ENCODE results near the gene ASAP2.
A peak's percentile ranks its signal among the peaks of the same experiment; 100 is the strongest.

The ASAP2 gene

DNA sequence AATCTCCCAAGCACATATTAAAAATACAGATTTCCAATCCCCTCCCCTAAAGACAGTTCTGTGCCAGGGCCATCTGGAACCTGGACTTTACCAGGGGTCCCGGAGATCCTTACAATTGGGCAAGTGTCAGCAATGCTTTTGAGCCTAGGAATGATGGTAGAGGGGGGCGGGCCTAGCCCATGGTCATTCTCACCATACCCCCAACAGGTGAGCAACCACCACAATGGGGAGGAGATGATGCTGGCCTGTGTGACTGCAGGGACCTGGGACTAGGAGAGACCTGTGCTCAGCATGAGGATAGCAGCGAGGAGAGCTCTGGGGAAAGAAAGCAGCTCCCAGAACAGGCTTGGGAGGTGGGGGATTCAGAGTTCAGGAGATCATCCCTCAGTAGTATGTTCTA, 13.9 kb upstream of the ASAP2 start:
- Histone ChIP-seq H3K36me3 (no peaks in the 10 kb centered on the region), H3K9me3 (replicated peaks in 1 of 11) (peaks cover 0 to 18% (median 6%) of the 10 kb centered on the region in 11 experiments; a peak in 9 of 22 replicates), H3K4me3 (peak overlapping the region in 4 of 10 experiments; percentile 28 to 60 (median 46); a peak in 6 of 20 replicates), H3K4me1 (peaks cover 25 to 46% (median 30%) of the 10 kb centered on the region in 10 experiments), H3K4me2 (peak overlapping the region; percentile 72 to 91 (median 83)), H4K20me1 (no peaks in the 10 kb centered on the region), H3K27me3 (no peaks in the 10 kb centered on the region), H3K9ac (peak overlapping the region in 5 of 11 experiments; percentile 48 to 79 (median 74); a peak in 6 of 22 replicates), H3K27ac (peak overlapping the region; percentile 56 to 89 (median 75); a peak in 21 of 22 replicates)
- TF ChIP-seq Cebpa-rat (IDR thresholded peaks at IDR 0.05): no peak

DNA sequence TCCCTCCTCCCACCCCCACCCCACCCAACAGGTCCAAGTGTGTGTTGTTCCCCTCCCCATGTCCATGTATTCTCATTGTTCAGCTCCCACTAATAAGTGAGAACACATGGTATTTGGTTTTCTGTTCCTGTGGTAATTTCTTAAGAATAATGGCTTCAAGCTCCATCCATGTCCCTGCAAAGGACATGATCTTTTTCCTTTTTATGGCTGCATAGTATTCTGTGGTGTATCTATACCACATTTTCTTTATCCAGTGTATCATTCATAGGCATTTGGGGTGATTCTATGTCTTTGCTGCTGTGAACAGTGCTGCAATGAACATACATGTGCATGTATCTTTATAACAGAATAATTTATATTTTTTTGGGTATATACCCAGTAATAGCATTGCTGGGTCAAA, 12.3 kb upstream of the ASAP2 start:
- H3K4me1 ChIP-seq: peaks cover 25 to 44% (median 30%) of the 10 kb centered on the region in 10 experiments
- TF ChIP-seq Cebpa-rat (IDR thresholded peaks at IDR 0.05): no peak
- H3K4me2 ChIP-seq: no peak overlapping the region
- no peak overlapping the region for H3K4me3 ChIP-seq
- H3K36me3 ChIP-seq: no peaks in the 10 kb centered on the region
- no peaks in the 10 kb centered on the region for H4K20me1 ChIP-seq
- H3K27ac ChIP-seq: no peak overlapping the region
- H3K9ac ChIP-seq: no peak overlapping the region
- peaks cover 0 to 18% (median 6%) of the 10 kb centered on the region in 11 experiments; a peak in 9 of 22 replicates for H3K9me3 ChIP-seq (replicated peaks in 1 of 11)
- no peaks in the 10 kb centered on the region for H3K27me3 ChIP-seq

GRCh38 chr2:9196637-9197036, 10.0 kb upstream of the ASAP2 start:
- Histone ChIP-seq H3K27ac (no peak overlapping the region), H3K9me3 (replicated peaks in 1 of 11) (peaks cover 0 to 11% (median 0%) of the 10 kb centered on the region in 11 experiments; a peak in 4 of 22 replicates), H3K4me3 (no peak overlapping the region), H4K20me1 (no peaks in the 10 kb centered on the region), H3K4me1 (peaks cover 12 to 22% (median 16%) of the 10 kb centered on the region in 10 experiments), H3K27me3 (no peaks in the 10 kb centered on the region), H3K4me2 (no peak overlapping the region), H3K9ac (no peak overlapping the region), H3K36me3 (no peaks in the 10 kb centered on the region)
- TF ChIP-seq Cebpa-rat (IDR thresholded peaks at IDR 0.05): no peak

DNA sequence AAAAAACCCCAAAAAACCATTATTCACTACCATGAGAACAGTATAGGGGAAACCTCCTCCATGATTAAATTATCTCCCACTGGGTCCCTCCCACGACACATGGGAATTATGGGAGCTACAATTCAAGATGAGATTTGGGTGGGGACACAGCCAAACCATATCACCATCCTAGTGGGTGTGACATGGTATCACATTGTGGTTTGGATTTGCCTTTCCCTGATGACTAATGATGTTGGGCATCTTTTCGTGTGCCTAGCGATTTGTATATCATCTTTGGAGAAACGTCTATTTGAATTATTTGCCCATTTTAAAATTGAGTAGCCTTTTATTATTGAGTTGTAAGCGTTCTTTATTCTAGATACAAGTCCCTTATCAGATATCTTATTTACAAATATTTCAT, 8.7 kb upstream of the ASAP2 start:
- H3K27ac ChIP-seq: no peak overlapping the region
- H3K9me3 ChIP-seq (replicated peaks in 1 of 11): peaks cover 0 to 11% (median 0%) of the 10 kb centered on the region in 11 experiments; a peak in 4 of 22 replicates
- TF ChIP-seq Cebpa-rat (IDR thresholded peaks at IDR 0.05): no peak
- H3K4me2 ChIP-seq: no peak overlapping the region
- H3K9ac ChIP-seq: no peak overlapping the region
- H3K27me3 ChIP-seq: no peaks in the 10 kb centered on the region
- H3K4me1 ChIP-seq: peaks cover 2 to 11% (median 3%) of the 10 kb centered on the region in 10 experiments; a peak in 16 of 20 replicates
- H3K36me3 ChIP-seq: no peaks in the 10 kb centered on the region
- no peaks in the 10 kb centered on the region for H4K20me1 ChIP-seq
- H3K4me3 ChIP-seq: no peak overlapping the region

DNA sequence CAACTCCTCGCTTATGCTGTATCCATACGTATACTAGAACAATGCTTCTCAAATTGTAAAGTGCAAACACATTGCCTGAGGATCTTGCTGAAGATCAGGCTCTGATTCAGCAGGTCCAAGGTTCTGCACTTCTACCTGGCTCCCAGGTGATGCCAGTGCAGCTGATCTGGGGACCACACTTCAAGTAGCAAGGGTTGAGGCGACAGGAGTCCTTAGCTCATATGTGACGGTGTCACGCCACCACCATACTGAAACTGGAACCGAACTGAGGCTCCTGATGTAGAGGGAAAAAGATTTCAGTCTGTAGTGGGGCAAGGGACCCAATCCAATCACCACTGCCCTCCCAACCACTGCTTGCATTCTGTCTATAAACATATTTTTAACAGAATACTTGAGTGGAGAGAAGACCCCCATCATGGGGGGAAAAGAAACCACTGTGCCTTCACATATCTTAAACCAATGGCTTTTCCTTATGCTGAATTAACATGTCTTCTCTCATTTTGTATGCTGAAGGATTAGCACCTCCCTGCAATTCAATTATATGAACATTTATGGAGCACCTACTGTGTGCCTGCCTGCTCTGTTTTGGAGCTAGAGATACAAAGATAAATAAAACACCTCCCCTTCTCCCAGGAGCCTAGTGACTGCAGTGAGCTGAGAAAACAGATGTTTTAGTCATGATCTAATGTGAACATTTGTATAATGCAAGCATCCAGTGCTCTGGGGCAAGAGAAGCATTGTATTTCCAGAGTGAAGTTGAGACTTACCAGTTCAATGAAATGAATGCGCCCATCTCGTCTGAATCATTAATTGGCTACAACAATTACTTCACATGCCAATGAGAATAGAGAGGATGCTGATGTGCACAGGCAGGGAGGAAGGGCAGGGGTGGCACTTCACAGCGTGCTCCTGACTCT, 6.6 kb upstream of the ASAP2 start:
- Histone ChIP-seq H3K27me3 (no peaks in the 10 kb centered on the region), H3K36me3 (no peaks in the 10 kb centered on the region), H3K4me1 (peaks cover 4 to 11% (median 8%) of the 10 kb centered on the region in 10 experiments; a peak in 18 of 20 replicates), H4K20me1 (no peaks in the 10 kb centered on the region), H3K4me3 (no peak overlapping the region), H3K4me2 (no peak overlapping the region), H3K27ac (no peak overlapping the region), H3K9me3 (replicated peaks in 1 of 11) (peaks cover 0 to 11% (median 0%) of the 10 kb centered on the region in 11 experiments; a peak in 4 of 22 replicates), H3K9ac (no peak overlapping the region)
- no peak for TF ChIP-seq Cebpa-rat (IDR thresholded peaks at IDR 0.05)

DNA sequence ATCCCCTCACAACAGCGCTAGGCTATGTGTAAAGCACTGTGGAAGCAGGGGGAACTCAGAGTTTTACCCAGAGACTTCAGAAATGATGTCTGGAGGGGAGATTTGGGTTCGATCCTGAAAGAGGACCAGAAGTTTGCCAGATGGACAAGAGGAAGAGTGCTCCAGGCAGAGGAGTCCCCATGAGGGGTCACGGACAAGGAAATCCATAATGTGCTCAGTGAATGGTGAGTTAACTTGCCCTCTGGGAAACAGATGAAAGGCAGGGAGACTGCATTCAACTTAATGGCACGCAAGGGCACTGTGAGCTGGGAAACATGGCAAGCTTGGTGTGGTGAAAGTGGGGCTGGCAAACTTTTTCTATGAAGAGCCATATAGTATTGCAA, 6.0 kb upstream of the ASAP2 start:
- no peak overlapping the region for H3K27ac ChIP-seq
- H3K4me1 ChIP-seq: peaks cover 10 to 17% (median 14%) of the 10 kb centered on the region in 10 experiments
- no peaks in the 10 kb centered on the region for H3K27me3 ChIP-seq
- no peaks in the 10 kb centered on the region for H4K20me1 ChIP-seq
- no peak overlapping the region for H3K9ac ChIP-seq
- no peak overlapping the region for H3K4me3 ChIP-seq
- H3K9me3 ChIP-seq (replicated peaks in 1 of 11): peaks cover 0 to 11% (median 0%) of the 10 kb centered on the region in 11 experiments; a peak in 4 of 22 replicates
- H3K36me3 ChIP-seq: no peaks in the 10 kb centered on the region
- TF ChIP-seq Cebpa-rat (IDR thresholded peaks at IDR 0.05): no peak
- no peak overlapping the region for H3K4me2 ChIP-seq

GRCh38 chr2:9201185-9201891, 5.3 kb upstream of the ASAP2 start:
- Histone ChIP-seq H3K4me2 (no peak overlapping the region), H3K9ac (no peak overlapping the region), H4K20me1 (no peaks in the 10 kb centered on the region), H3K36me3 (no peaks in the 10 kb centered on the region), H3K9me3 (replicated peaks in 1 of 11) (peaks cover 0 to 11% (median 0%) of the 10 kb centered on the region in 11 experiments; a peak in 4 of 22 replicates), H3K4me1 (peaks cover 14 to 22% (median 19%) of the 10 kb centered on the region in 10 experiments), H3K27me3 (no peaks in the 10 kb centered on the region), H3K4me3 (no peak overlapping the region), H3K27ac (no peak overlapping the region)
- no peak for TF ChIP-seq Cebpa-rat (IDR thresholded peaks at IDR 0.05)

DNA sequence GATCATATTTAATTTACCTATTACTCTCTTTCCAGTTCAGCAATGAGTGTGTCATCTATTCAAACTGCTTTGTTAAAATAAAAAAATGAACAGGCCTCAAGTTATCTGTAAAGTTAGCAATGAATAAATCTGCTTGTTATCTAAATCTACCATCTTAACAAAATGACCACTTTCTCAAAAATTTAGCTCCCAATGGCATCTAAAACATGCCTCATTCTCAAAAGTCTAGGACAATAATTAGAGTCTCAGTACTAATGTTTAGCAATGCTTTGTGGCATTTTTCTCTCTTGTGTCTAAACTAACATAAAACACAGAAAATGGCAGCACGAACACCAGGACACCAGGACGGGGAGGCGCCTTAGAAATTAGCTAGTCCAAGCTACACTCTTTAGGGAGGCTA, 3.6 kb upstream of the ASAP2 start:
- no peak overlapping the region for H3K27ac ChIP-seq
- H3K4me1 ChIP-seq: peaks cover 14 to 22% (median 20%) of the 10 kb centered on the region in 10 experiments

DNA sequence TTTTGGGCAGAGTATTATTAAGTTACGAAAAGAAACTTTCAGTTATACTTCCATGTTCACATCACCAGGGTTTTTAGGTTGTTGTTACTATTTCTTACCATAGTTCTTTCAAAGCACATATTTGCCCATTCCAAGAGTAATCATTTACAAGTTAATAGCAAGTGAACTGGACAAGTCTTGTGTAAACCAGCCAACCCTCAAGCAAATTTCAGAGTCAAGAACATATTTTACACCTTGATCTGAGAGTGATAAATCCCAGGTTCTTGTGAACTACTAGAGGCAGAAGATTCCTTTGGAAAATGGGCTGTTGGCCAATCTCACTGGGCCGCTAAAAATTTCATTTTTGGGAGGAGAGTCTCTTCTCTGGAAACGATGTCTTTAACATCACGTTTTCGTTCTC, 2.7 kb upstream of the ASAP2 start:
- no peak for TF ChIP-seq Cebpa-rat (IDR thresholded peaks at IDR 0.05)
- H3K27me3 ChIP-seq: no peaks in the 10 kb centered on the region
- no peaks in the 10 kb centered on the region for H3K36me3 ChIP-seq
- H3K4me1 ChIP-seq: peaks cover 20 to 28% (median 26%) of the 10 kb centered on the region in 10 experiments
- peaks cover 0 to 17% (median 11%) of the 10 kb centered on the region in 11 experiments; a peak in 17 of 22 replicates for H4K20me1 ChIP-seq
- no peaks in the 10 kb centered on the region for H3K9me3 ChIP-seq (replicated peaks in 1 of 11)
- no peak overlapping the region for H3K27ac ChIP-seq
- 0 out of 22 replicates have a peak overlapping the region, but pooled peaks of 1 of the 11 experiments have one; percentile 5 for H3K4me2 ChIP-seq
- H3K9ac ChIP-seq: no peak overlapping the region
- H3K4me3 ChIP-seq: no peak overlapping the region

More for the DNA sequence above, 3.6 kb upstream of the ASAP2 start:
- no peaks in the 10 kb centered on the region for H3K27me3 ChIP-seq
- H3K4me2 ChIP-seq: no peak overlapping the region
- H3K9me3 ChIP-seq (replicated peaks in 1 of 11): no peaks in the 10 kb centered on the region
- no peak overlapping the region for H3K4me3 ChIP-seq
- H4K20me1 ChIP-seq: peaks cover 0 to 10% (median 6%) of the 10 kb centered on the region in 11 experiments; a peak in 10 of 22 replicates
- no peak for TF ChIP-seq Cebpa-rat (IDR thresholded peaks at IDR 0.05)
- no peaks in the 10 kb centered on the region for H3K36me3 ChIP-seq
- H3K9ac ChIP-seq: no peak overlapping the region
